Measurements from ENCODE around the gene EPYC. TPM values are rescaled to one million over a fixed set of nuclear protein-coding genes. Genes with fewer than 3 reads are reported as not detected.
"Not testable (repeated sequence)": the region's sequence is repeated elsewhere in the genome, so short reads cannot be mapped to it uniquely, and the experiment has no call there.

The EPYC gene
- total RNA-seq, 1 donor from 2014 or later: not detected

GRCh38 chr12:90990611-90991010 is 14.2 kb downstream of the EPYC start:
- DNase-seq (ENCODE audit: low read depth in 2 of 2): no peak

- no peak for DNase-seq (ENCODE audit: low read depth in 2 of 2)
Measured at GRCh38 chr12:90989686-90990111, 15.1 kb downstream of the EPYC start.

- DNase-seq (ENCODE audit: low read depth in 2 of 2): no peak
Measured at GRCh38 chr12:90987520-90987919, 17.3 kb downstream of the EPYC start.

GRCh38 chr12:90987101-90987500 is 17.7 kb downstream of the EPYC start:
- no peak for DNase-seq (ENCODE audit: low read depth in 2 of 2)

- DNase-seq (ENCODE audit: low read depth in 2 of 2): not testable (repeated sequence)
Measured at GRCh38 chr12:90985331-90985730, 19.4 kb downstream of the EPYC start.

- DNase-seq (ENCODE audit: low read depth in 2 of 2): no peak
Measured at GRCh38 chr12:90984114-90984513, 20.7 kb downstream of the EPYC start.

- DNase-seq (ENCODE audit: low read depth in 2 of 2): no peak
Measured at GRCh38 chr12:90982170-90982569, 22.6 kb downstream of the EPYC start.

- DNase-seq (ENCODE audit: low read depth in 2 of 2): no peak
Measured at GRCh38 chr12:90979951-90980350, 24.8 kb downstream of the EPYC start.

- no peak for DNase-seq (ENCODE audit: low read depth in 2 of 2)
Measured at GRCh38 chr12:90979019-90979418, 25.8 kb downstream of the EPYC start.

- peak; percentile 37 to 39 for DNase-seq (ENCODE audit: low read depth in 2 of 2)
Measured at GRCh38 chr12:90978117-90978770, 26.5 kb downstream of the EPYC start.

- DNase-seq (ENCODE audit: low read depth in 2 of 2): no peak
Measured at GRCh38 chr12:90977224-90977623, 27.5 kb downstream of the EPYC start.

- DNase-seq (ENCODE audit: low read depth in 2 of 2): no peak
Measured at GRCh38 chr12:90974286-90974685, 30.5 kb downstream of the EPYC start.

GRCh38 chr12:90972226-90972625 is 32.5 kb downstream of the EPYC start:
- no peak for DNase-seq (ENCODE audit: low read depth in 2 of 2)

GRCh38 chr12:90970911-90971310 is 33.9 kb downstream of the EPYC start:
- no peak for DNase-seq (ENCODE audit: low read depth in 2 of 2)

- DNase-seq (ENCODE audit: low read depth in 2 of 2): peak in 1 of 2 donors; percentile 13
Measured at GRCh38 chr12:90970471-90970870, 34.3 kb downstream of the EPYC start.

- no peak for DNase-seq (ENCODE audit: low read depth in 2 of 2)
Measured at GRCh38 chr12:90969851-90970250, 34.9 kb downstream of the EPYC start.

GRCh38 chr12:90969346-90969745 is 35.4 kb downstream of the EPYC start:
- DNase-seq (ENCODE audit: low read depth in 2 of 2): no peak

GRCh38 chr12:90965204-90965603 is 39.6 kb downstream of the EPYC start:
- no peak for DNase-seq (ENCODE audit: low read depth in 2 of 2)

GRCh38 chr12:90964616-90965015 is 40.2 kb downstream of the EPYC start:
- DNase-seq (ENCODE audit: low read depth in 2 of 2): no peak

GRCh38 chr12:90963946-90964345 is 40.8 kb downstream of the EPYC start:
- DNase-seq (ENCODE audit: low read depth in 2 of 2): no peak

GRCh38 chr12:90961154-90961553 is 43.6 kb downstream of the EPYC start:
- DNase-seq (ENCODE audit: low read depth in 2 of 2): no peak

- peak; percentile 62 to 65 for DNase-seq (ENCODE audit: low read depth in 2 of 2)
Measured at GRCh38 chr12:90959538-90960139, 45.1 kb downstream of the EPYC start.

- no peak for DNase-seq (ENCODE audit: low read depth in 2 of 2)
Measured at GRCh38 chr12:90959032-90959431, 45.7 kb downstream of the EPYC start.

Data from lung microvascular endothelial cell (primary cell).